ENCODE results near the gene CD300LF. TPM values are rescaled to one million over a fixed set of nuclear protein-coding genes. Genes with fewer than 3 reads are reported as not detected.

CD300LF gene
- total RNA-seq, 2 donors from 2014 or later = 0.59 to 1.2 TPM

DNA sequence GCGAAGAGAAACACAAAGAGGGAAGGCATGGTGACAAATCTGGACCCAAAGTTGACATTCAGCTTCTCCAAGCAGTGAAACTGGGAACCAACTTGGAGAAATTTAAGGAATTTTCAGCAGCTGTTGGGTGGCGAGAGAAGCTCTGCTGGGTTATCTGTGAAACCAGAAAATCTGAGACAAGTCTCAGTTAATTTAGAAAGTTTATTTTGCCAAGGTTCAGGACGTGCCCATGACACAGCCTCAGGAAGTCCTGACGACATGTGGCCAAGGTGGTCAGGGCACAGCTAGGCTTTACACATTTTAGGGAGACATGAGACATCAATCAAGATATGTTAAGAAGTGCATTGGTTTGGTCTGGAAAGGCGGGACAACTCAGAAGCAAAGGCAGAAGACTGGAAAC is 11.2 kb upstream of the CD300LF start:
- Histone ChIP-seq H3K36me3 (no peaks in the 10 kb centered on the region), H3K27ac (no peak overlapping the region), H3K27me3 (replicated peaks; ENCODE audit: insufficient read depth) (no peaks in the 10 kb centered on the region), H3K4me3 (no peak overlapping the region), H3K4me1 (replicated peaks) (no peaks in the 10 kb centered on the region), H3K9me3 (no peaks in the 10 kb centered on the region)
- intact Hi-C loops (cut with DNase I) = no loop called here
- 74% methylated on average over 5 of the region's 5 CpGs for WGBS
- no peak for DNase-seq (ENCODE audit: low spot score)
- TF ChIP-seq POLR2A (IDR thresholded peaks at IDR 0.05) (no peak), POLR2AphosphoS5 (IDR thresholded peaks at IDR 0.05) (no peak)
- TF ChIP-seq, protein P1, sequence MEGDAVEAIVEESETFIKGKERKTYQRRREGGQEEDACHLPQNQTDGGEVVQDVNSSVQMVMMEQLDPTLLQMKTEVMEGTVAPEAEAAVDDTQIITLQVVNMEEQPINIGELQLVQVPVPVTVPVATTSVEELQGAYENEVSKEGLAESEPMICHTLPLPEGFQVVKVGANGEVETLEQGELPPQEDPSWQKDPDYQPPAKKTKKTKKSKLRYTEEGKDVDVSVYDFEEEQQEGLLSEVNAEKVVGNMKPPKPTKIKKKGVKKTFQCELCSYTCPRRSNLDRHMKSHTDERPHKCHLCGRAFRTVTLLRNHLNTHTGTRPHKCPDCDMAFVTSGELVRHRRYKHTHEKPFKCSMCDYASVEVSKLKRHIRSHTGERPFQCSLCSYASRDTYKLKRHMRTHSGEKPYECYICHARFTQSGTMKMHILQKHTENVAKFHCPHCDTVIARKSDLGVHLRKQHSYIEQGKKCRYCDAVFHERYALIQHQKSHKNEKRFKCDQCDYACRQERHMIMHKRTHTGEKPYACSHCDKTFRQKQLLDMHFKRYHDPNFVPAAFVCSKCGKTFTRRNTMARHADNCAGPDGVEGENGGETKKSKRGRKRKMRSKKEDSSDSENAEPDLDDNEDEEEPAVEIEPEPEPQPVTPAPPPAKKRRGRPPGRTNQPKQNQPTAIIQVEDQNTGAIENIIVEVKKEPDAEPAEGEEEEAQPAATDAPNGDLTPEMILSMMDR (IDR thresholded peaks at IDR 0.05) = no peak

DNA sequence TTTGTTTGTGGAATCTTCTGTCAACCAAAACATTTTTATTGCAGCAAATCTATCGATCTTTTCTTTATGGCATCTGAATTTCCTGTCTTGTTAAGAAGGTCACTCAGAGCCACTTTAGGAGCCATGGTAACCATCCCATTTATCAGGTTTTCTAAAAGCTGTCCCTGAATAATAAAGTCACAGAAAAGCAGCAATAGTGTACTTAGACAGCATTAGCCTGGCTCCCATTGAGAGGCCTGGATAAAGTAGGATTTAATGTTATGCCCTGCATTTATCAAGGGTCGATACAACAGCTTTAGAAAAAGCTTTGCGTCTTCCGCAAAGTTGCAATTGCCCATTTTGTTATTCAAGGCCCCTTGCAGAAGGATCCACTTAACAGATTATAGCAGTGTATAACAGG is 10.1 kb upstream of the CD300LF start:
- intact Hi-C loops (cut with DNase I) = no loop called here
- WGBS = 77% methylated on average over 4 of the region's 4 CpGs

DNA sequence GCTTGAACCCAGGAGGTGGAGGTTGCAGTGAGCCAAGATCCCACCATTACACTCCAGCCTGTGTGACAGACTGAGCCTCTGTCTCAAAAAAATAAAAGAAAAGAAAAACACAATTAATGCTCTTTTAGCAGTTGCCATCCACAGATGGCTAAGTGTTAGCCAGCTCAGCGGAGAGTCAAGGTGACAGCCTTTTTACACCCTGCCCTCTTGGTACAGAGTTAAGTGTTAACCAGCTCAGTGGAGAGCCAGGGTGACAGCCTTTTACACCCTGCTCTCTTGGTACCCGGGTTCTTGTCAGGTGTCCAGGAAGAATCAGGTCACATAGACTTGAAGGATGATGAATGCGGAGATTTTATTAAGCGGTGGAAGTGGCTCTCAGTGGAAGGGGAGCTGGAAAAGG is 7.8 kb upstream of the CD300LF start:
- intact Hi-C loops (cut with DNase I) = no loop called here
- 90% methylated on average over 4 of the region's 4 CpGs for whole genome bisulfite sequencing

More for the DNA sequence above, 10.1 kb upstream of the CD300LF start:
- Histone ChIP-seq H3K27ac (no peak overlapping the region), H3K4me3 (no peak overlapping the region), H3K9me3 (no peaks in the 10 kb centered on the region), H3K27me3 (replicated peaks; ENCODE audit: insufficient read depth) (no peaks in the 10 kb centered on the region), H3K36me3 (no peaks in the 10 kb centered on the region), H3K4me1 (replicated peaks) (no peaks in the 10 kb centered on the region)
- TF ChIP-seq POLR2AphosphoS5 (IDR thresholded peaks at IDR 0.05) (no peak), POLR2A (IDR thresholded peaks at IDR 0.05) (no peak)
- TF ChIP-seq, protein P1 (IDR thresholded peaks at IDR 0.05) = no peak
- DNase-seq (ENCODE audit: low spot score) = no peak

DNA sequence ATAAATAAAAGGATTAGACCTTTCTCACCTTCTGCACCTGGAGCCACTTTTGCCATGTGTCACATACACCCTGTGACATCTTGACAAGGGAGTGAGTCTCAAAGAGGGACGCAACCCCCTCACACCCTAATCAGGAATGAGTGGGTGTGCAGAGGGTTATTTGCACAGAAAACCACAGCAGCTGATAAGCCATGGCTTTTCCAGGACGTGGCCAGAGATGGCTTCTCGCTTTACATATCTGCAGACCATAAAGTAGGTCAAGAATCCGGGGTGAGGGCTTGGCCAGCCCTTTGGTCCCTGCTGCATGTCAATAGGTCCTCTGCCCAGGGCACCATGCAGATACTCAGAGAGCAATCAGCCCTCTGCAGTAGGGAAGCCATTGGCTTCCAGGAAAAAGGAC is 2.4 kb upstream of the CD300LF start:
- no peak overlapping the region for H3K4me3 ChIP-seq
- DNase-seq (ENCODE audit: low spot score) = no peak
- H3K4me1 ChIP-seq (replicated peaks) = no peaks in the 10 kb centered on the region
- H3K27ac ChIP-seq = no peak overlapping the region
- no peaks in the 10 kb centered on the region for H3K27me3 ChIP-seq (replicated peaks; ENCODE audit: insufficient read depth)
- intact Hi-C loops (cut with DNase I) = no loop called here
- 23% methylated on average over 4 of the region's 4 CpGs for whole genome bisulfite sequencing
- H3K36me3 ChIP-seq = no peaks in the 10 kb centered on the region
- H3K9me3 ChIP-seq = no peaks in the 10 kb centered on the region
- TF ChIP-seq, protein P1 (IDR thresholded peaks at IDR 0.05) = no peak
- no peak for TF ChIP-seq POLR2A (IDR thresholded peaks at IDR 0.05)

More for the DNA sequence above, 7.8 kb upstream of the CD300LF start:
- DNase-seq (ENCODE audit: low spot score) = no peak
- TF ChIP-seq, protein P1 (IDR thresholded peaks at IDR 0.05) = no peak
- TF ChIP-seq POLR2A (IDR thresholded peaks at IDR 0.05) (no peak), POLR2AphosphoS5 (IDR thresholded peaks at IDR 0.05) (no peak)
- no peaks in the 10 kb centered on the region for H3K4me1 ChIP-seq (replicated peaks)
- H3K4me3 ChIP-seq = no peak overlapping the region
- no peaks in the 10 kb centered on the region for H3K27me3 ChIP-seq (replicated peaks; ENCODE audit: insufficient read depth)
- H3K27ac ChIP-seq = no peak overlapping the region
- no peaks in the 10 kb centered on the region for H3K36me3 ChIP-seq
- H3K9me3 ChIP-seq = no peaks in the 10 kb centered on the region

DNA sequence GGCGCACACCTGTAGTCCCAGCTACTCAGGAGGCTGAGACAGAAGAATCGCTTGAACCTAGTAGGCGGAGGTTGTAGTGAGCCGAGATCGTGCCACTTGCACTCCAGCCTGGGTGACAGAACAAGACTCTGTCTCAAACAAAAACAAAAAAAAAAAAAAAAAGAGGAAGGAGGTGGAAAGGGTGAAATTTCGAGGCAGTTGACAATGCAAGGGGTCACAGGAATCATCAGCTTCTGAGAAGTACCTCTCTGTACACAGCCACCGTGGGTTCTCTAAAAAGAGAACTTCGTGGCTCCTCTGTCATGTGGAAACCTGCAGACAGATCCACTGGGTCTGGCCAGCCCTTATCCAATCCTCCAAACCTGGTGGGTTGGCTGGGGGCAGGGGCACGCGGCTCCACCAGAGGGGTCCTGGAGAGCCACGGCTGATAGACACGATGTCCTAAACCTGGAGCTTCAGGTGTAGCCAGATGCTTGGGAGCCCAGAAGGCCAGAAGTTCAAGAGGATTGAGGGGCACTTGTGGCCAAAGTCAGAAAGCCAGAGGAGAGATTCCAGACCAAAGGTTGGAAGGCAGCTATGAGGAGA is 540 bp upstream of the CD300LF start:
- intact Hi-C loops (cut with DNase I) = no loop called here
- H3K27me3 ChIP-seq (replicated peaks; ENCODE audit: insufficient read depth) = no peaks in the 10 kb centered on the region
- 91% methylated on average over 12 of the region's 12 CpGs for WGBS

More for the DNA sequence above, 540 bp upstream of the CD300LF start:
- no peak for TF ChIP-seq POLR2AphosphoS5 (IDR thresholded peaks at IDR 0.05)
- TF ChIP-seq POLR2A (IDR thresholded peaks at IDR 0.05) = no peak
- TF ChIP-seq, protein P1 (IDR thresholded peaks at IDR 0.05) = no peak
- H3K9me3 ChIP-seq = no peaks in the 10 kb centered on the region
- H3K4me3 ChIP-seq = no peak overlapping the region
- no peak overlapping the region for H3K27ac ChIP-seq
- H3K4me1 ChIP-seq (replicated peaks) = no peaks in the 10 kb centered on the region
- DNase-seq (ENCODE audit: low spot score) = no peak
- H3K36me3 ChIP-seq = no peaks in the 10 kb centered on the region

All from prostate gland (tissue), 2 donors.